Head of caudate nucleus (tissue), 42 donors: ENCODE data around the gene AAMP.

ENCODE experiments used
- DNase-seq, 42 donors: peaks; one replicate each; pipeline versions ENCODE4 v3.0.0 to v3.0.0-alpha.2; 2020 to 2021; ENCODE audit warnings: mixed read lengths in 7 of 42
- intact Hi-C: fragments of 100-400 bp; cut with DNase I; formaldehyde crosslinking; loops from one replicate; pipeline ENCODE4 v1.15.0; 2022

Gene AAMP

GRCh38 chr2:218244665-218245064, 25.3 kb downstream of the AAMP start:
- intact Hi-C loops, result no loop called here
- DNase-seq, result no peak

DNA sequence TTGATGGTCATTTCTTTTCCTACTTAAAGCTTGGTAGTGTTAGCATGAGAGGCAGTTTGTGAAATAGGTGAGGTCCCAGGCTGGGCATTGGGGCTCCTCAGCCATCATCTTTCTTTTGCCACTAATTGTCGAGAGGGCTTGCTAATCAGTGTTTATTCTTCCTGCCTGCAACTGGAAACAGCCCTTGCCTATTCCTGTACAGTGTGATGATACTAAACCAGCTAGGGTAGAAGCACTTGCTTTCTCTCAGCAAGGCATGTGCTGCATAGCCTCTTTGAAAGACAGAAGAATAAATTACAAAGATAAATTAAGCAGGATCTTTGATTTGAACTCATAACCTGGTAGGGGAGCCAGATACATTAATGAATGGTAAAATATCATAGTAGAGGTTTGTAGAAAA, 25.7 kb downstream of the AAMP start:
- no peak for DNase-seq
- intact Hi-C loops, result no loop called here

DNA sequence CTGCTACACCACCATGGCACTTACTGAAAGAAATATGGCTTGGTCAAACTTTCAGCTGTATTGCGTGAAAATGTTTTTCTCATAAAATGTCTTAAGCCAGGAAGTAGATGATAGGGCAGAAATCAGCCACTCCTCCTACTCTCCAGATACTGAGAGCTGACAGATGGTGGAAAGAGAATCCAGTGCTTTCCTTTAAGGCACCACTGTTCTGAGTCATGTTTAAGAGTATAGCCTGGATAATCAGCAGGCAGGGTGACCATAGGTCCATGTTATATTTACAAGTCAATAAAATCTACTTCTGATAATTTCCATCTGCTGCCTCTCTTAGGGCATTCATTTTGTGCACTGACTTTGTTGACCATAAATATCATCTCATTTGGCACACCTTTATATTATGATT, 31.1 kb downstream of the AAMP start:
- intact Hi-C loops, result no loop called here
- DNase-seq, result no peak

- intact Hi-C loops, result no loop called here
- DNase-seq, result no peak
Observed at GRCh38 chr2:218236829-218237228, 33.1 kb downstream of the AAMP start.

- intact Hi-C loops, result no loop called here
- no peak for DNase-seq
Observed at GRCh38 chr2:218235017-218235416, 34.9 kb downstream of the AAMP start.

DNA sequence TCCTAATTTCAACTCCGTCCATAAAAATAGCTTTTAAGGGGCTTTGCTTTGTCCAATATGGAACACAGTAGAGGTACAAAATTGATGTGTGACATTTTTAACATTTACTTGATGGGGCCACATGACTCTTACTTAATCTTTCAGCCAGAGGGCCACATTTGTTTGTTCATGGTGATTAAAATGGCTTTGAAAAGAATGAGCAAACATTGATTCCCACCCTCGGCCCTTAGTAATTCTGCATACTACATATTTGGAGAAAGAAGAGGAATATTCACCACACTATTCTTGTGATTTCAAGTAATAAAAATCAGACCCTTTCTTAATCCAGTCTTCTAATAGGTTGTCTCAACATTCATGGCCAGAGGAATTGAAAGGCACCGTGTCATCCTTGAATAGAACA, 35.4 kb downstream of the AAMP start:
- no peak for DNase-seq
- intact Hi-C loops, result no loop called here

GRCh38 chr2:218233543-218233942, 36.4 kb downstream of the AAMP start:
- intact Hi-C loops, result no loop called here
- DNase-seq, result no peak

GRCh38 chr2:218230882-218231281, 39.1 kb downstream of the AAMP start:
- intact Hi-C loops, result no loop called here
- no peak for DNase-seq

DNA sequence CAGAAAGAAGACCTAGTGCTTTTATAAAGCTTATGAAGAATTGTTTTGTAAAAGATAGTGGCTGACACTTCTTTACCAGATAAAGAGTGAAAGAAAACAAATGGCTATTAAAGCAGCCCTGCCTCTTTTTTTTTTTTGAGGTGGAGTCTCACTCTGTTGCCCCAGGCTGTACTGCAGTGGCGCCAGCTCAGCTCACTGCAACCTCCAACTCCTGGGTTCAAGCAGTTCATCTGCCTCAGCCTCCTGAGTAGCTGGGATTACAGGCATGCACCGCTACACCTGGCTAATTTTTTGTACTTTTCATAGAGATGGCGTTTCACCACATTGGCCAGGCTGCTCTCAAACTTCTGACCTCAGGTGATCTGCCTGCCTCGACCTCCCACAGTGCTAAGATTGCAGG, 40.1 kb downstream of the AAMP start:
- intact Hi-C loops, result no loop called here
- DNase-seq, result no peak

- DNase-seq, result peak in 5 of 42 donors; percentile 13 to 45 (median 42)
- intact Hi-C loops, result no loop called here
Observed at GRCh38 chr2:218229239-218229638, 40.7 kb downstream of the AAMP start.

DNA sequence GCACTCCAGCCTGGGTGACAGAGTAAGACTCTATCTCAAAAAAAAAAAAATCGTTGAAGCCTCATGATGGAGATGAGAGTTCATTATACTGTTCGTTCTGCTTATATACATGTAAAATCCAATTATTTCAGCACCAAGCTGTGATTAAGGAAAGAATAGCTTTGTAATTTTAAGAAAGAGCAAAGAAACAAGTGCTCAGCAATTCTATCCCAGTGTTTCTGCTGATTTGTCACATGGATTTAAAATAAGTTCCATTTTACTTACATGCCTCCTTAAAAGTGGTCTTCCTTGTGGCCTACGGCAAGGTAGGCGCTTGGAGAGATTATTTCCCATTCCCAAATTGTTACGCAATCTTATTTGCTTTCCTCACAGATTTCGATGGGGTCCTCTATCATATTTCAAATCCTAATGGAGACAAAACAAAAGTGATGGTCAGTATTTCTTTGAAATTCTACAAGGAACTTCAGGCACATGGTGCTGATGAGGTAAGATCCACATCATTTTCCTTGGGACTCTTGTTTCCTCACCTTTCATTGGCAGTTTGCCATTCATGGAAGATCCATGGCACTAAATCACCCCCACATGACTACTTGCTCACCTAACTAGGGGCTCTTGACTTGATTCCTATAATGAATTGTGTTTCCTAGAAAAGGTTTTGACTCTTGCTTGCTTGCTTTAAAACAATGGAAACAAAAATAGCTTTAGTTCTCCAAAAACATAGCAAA, 41.4 kb downstream of the AAMP start:
- DNase-seq, result peak in 1 of 42 donors; percentile 38
- intact Hi-C loops, result no loop called here

DNA sequence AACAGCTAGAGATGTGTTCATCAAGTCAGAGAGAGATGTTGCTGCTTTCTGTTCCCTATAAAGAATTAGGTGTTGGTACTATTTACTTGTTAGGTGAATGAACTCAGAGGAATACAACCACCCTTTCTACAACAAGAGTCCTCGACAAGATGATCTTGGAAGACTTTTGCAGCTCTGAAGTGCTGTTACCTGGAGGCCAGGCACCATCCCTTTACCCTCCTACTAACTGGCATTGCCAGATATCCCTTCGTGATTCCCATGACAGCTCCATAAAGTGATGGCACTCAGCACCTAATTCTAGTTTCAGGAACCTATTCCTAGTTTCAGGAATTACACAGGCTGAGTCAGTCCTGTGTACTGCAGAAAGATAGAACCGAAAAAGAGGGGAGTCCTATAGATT, 43.0 kb downstream of the AAMP start:
- DNase-seq, result no peak
- intact Hi-C loops, result no loop called here

GRCh38 chr2:218224186-218224585, 45.8 kb downstream of the AAMP start:
- DNase-seq, result peak in 1 of 42 donors; percentile 2
- intact Hi-C loops, result no loop called here

DNA sequence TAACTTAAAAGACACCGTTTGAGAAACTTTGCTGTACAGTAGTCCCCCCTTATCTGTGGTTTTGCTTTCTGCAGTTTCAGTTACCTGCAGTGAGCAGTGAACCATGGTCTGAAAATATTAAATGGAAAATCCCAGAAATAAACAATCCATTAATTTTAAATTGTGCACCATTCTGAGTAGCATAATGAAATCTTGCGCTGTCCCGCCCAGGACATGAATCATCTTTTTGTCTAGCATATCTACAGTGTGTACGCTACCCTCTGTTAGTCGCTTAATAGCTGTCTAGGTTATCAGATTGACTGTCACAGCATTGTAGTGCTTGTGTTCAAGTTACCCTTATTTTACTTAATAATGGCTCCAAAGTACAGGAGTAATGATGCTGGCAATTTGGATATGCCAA, 46.9 kb downstream of the AAMP start:
- DNase-seq, result peak in 1 of 42 donors; percentile 46
- intact Hi-C loops, result no loop called here

GRCh38 chr2:218221000-218221399, 48.9 kb downstream of the AAMP start:
- DNase-seq, result peak in 41 of 42 donors; percentile 18 to 79 (median 53)
- intact Hi-C loops, result no loop called here

- intact Hi-C loops, result no loop called here
- no peak for DNase-seq
Observed at GRCh38 chr2:218219934-218220333, 50.0 kb downstream of the AAMP start.

GRCh38 chr2:218218268-218219185, 51.4 kb downstream of the AAMP start:
- DNase-seq, result no peak
- intact Hi-C loops, result no loop called here

GRCh38 chr2:218217360-218218267, 52.3 kb downstream of the AAMP start:
- peak in 40 of 42 donors; percentile 24 to 72 (median 54) for DNase-seq
- intact Hi-C loops, result loop anchor here (2.0 kb wide), 1 partner anchor 53 kb away; the partner anchor contains the start of genes AAMP and PNKD

GRCh38 chr2:218216674-218217359, 53.1 kb downstream of the AAMP start, which contains the start of gene ARPC2:
ARPC2 (plus strand) TSS chr2:218217189; CDS start chr2:218217471, 282 bp downstream.
- peak; percentile 83 to 97 (median 92) for DNase-seq
- intact Hi-C loops, result loop anchor here (2.0 kb wide), 1 partner anchor 54 kb away; the partner anchor contains the start of genes AAMP and PNKD
